ENCODE data around the gene PI4KA. TPM values are rescaled to one million over a fixed set of nuclear protein-coding genes. Genes with fewer than 3 reads are reported as not detected.

The PI4KA gene
- total RNA-seq, 6 donors from 2014 or later: 68.6 to 251 (median 89.5) TPM

- no peak for DNase-seq
- Histone ChIP-seq H3K27ac (no peak overlapping the region), H3K36me3 (peaks cover 10 to 95% (median 57%) of the 10 kb centered on the region in 4 donors), H3K27me3 (no peaks in the 10 kb centered on the region), H3K9me3 (no peaks in the 10 kb centered on the region), H3K4me3 (no peak overlapping the region), H3K4me1 (peaks cover 0 to 22% (median 14%) of the 10 kb centered on the region in 4 donors)
- ATAC-seq (ENCODE audit: low FRiP score in 2 of 2): no peak
- 78 to 81% methylated on average over 3 of the region's 3 CpGs for WGBS, 2 donors
- TF ChIP-seq POLR2A (IDR thresholded peaks at IDR 0.05) (no peak), EP300 (IDR thresholded peaks at IDR 0.05) (no peak), POLR2AphosphoS5 (IDR thresholded peaks at IDR 0.05) (no peak)
- TF ChIP-seq, protein P1, sequence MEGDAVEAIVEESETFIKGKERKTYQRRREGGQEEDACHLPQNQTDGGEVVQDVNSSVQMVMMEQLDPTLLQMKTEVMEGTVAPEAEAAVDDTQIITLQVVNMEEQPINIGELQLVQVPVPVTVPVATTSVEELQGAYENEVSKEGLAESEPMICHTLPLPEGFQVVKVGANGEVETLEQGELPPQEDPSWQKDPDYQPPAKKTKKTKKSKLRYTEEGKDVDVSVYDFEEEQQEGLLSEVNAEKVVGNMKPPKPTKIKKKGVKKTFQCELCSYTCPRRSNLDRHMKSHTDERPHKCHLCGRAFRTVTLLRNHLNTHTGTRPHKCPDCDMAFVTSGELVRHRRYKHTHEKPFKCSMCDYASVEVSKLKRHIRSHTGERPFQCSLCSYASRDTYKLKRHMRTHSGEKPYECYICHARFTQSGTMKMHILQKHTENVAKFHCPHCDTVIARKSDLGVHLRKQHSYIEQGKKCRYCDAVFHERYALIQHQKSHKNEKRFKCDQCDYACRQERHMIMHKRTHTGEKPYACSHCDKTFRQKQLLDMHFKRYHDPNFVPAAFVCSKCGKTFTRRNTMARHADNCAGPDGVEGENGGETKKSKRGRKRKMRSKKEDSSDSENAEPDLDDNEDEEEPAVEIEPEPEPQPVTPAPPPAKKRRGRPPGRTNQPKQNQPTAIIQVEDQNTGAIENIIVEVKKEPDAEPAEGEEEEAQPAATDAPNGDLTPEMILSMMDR (IDR thresholded peaks at IDR 0.05): no peak
These were observed 113.5 kb downstream of the PI4KA start for GRCh38 chr22:20745119-20745518.

DNA sequence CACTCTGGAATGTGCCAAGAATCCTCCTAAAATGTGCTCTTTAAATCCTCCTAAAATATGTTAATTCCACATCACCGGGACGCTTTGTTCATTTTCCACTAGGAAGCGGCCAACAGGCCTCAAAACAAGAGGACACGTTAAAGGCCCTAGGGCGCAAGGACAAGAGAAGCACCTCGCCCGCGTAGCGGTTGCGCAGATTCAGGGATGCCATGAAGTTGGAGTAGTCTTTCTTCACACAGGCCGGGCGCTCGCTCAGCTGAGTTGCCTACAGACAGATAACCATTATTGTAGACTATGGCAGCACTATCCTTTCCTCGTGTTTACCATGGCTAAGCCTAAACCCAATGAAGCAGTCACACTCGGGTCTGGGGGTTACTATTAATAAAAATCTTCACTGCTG is 114.2 kb downstream of the PI4KA start:
- Histone ChIP-seq H3K4me1 (peaks cover 0 to 16% (median 8%) of the 10 kb centered on the region in 4 donors), H3K27ac (no peak overlapping the region), H3K36me3 (peaks cover 10 to 89% (median 51%) of the 10 kb centered on the region in 4 donors), H3K9me3 (no peaks in the 10 kb centered on the region), H3K27me3 (no peaks in the 10 kb centered on the region), H3K4me3 (no peak overlapping the region)
- 94 to 96% methylated on average over 14 to 15 of the region's 15 CpGs for WGBS, 2 donors
- ATAC-seq (ENCODE audit: low FRiP score in 2 of 2) (no peak), DNase-seq (no peak)
- TF ChIP-seq EP300 (IDR thresholded peaks at IDR 0.05) (no peak), POLR2AphosphoS5 (IDR thresholded peaks at IDR 0.05) (no peak)

DNA sequence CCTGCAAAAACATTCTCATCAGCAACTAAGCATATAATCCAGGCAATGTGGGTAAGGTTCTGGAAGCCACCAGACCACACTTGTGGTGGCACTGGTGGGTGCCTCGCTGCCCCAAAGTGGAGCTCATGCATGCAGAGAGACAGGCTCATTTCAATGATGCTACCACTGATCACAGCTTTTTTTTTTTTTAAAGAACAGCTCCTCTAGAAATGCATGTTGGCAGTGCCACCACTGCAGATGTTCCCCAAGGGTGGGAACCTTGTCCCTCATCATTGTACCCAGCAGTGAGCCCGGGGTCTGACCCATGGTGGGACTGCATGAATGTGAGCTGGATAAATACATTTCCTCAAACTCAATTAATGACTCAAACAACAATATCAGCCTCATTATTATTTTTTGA is 115.8 kb downstream of the PI4KA start:
- no peaks in the 10 kb centered on the region for H3K9me3 ChIP-seq
- peaks cover 10 to 82% (median 47%) of the 10 kb centered on the region in 4 donors for H3K36me3 ChIP-seq
- ATAC-seq (ENCODE audit: low FRiP score in 2 of 2) (no peak), DNase-seq (no peak)
- no peak overlapping the region for H3K4me3 ChIP-seq
- WGBS, 2 donors: 43 to 50% methylated on average over 2 of the region's 2 CpGs
- no peak overlapping the region for H3K27ac ChIP-seq
- no peaks in the 10 kb centered on the region for H3K27me3 ChIP-seq
- TF ChIP-seq, protein P1 (IDR thresholded peaks at IDR 0.05): no peak
- no peak for TF ChIP-seq POLR2AphosphoS5 (IDR thresholded peaks at IDR 0.05)
- TF ChIP-seq POLR2A (IDR thresholded peaks at IDR 0.05): no peak
- no peak for TF ChIP-seq EP300 (IDR thresholded peaks at IDR 0.05)
- peaks cover 0 to 3% (median 0%) of the 10 kb centered on the region in 4 donors for H3K4me1 ChIP-seq

DNA sequence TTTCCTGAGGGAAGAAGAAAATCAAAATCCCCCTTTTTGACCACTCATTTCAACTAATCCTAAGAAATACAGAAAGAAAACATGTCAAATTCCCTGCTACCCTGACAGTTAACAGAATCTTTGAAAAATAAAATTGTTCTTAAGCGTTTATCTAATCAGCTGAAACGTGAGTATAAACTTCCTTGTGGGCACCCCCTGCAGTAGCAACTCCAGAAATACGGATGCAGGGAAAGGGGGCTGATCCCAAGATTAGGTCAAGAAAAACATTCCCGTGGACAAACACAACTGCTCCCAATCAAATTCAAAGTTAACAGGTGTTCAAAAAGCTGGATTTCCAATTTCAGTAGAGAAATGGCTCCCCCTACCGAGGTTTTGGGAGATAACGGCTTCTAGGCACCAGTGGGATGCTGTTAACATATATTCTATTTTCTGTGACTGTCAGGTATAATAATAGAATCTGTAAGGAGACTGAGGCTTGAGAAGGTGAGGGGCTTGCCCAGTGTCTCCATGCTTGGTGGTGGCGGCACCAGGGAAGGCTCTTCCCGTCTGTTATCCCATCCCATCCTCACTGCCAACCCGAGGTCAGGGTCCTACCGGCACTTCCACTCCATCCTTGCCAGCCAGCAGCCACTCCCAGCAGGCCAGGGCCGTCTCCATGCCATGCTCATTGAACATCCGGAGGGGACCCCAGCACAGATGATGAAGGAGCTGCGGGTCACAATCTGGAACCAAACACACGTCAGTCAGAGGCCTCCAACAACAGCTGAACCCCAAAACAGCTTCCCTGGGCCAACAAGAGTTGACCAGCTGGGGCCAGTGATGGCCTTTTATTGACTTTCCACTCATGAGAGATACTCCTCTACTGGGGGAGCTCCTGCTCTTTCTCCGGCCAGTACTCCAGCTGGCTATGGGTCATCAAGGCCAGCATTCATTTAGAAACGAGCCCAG is 116.7 kb downstream of the PI4KA start:
- DNase-seq (no peak), ATAC-seq (ENCODE audit: low FRiP score in 2 of 2) (no peak)
- WGBS, 2 donors: 70 to 74% methylated on average over 13 to 16 of the region's 16 CpGs
- TF ChIP-seq, protein P1 (IDR thresholded peaks at IDR 0.05): peak in 5 of 6 experiments; percentile 29 to 51 (median 47)
- TF ChIP-seq POLR2A (IDR thresholded peaks at IDR 0.05): no peak
- Histone ChIP-seq H3K9me3 (no peaks in the 10 kb centered on the region), H3K4me3 (no peak overlapping the region), H3K36me3 (peaks cover 4 to 73% (median 43%) of the 10 kb centered on the region in 4 donors), H3K4me1 (peaks cover 0 to 3% (median 0%) of the 10 kb centered on the region in 4 donors), H3K27ac (no peak overlapping the region), H3K27me3 (no peaks in the 10 kb centered on the region)

DNA sequence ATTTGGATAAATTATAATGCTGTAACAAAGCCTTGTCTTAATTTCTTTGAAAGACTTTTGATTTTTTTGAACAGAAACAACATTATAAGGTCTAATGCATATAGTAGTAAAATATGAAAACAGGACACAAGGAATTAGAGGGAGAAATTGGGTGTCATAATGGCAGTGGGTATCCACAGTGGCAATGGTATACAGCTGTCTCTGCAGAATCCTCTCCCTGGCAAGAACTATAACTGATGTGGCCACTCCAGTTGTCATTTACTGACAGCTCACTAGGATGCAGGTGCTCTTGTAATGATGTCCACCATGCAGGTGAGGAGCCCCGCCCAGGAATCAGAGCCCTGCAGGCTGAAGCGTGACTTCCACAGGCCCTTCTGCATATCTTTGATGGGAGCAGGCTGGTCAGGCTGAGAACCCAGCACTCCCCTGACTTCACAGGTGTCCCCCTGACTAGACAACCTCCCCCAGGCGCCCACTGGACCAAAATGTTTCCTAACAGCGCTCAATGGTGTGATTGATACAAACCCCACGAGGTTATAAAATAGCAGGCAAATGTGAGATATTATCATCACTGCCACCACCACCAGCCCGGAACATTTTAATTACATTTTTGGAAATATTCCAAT is 117.5 kb downstream of the PI4KA start:
- TF ChIP-seq, protein P1 (IDR thresholded peaks at IDR 0.05): no peak
- TF ChIP-seq POLR2A (IDR thresholded peaks at IDR 0.05) (no peak), POLR2AphosphoS5 (IDR thresholded peaks at IDR 0.05) (no peak), EP300 (IDR thresholded peaks at IDR 0.05) (no peak)
- no peak overlapping the region for H3K27ac ChIP-seq
- ATAC-seq (ENCODE audit: low FRiP score in 2 of 2) (no peak), DNase-seq (no peak)
- H3K36me3 ChIP-seq: peaks cover 3 to 69% (median 35%) of the 10 kb centered on the region in 4 donors
- H3K9me3 ChIP-seq: no peaks in the 10 kb centered on the region
- H3K27me3 ChIP-seq: no peaks in the 10 kb centered on the region
- no peak overlapping the region for H3K4me3 ChIP-seq
- 78 to 79% methylated on average over 5 to 6 of the region's 6 CpGs for WGBS, 2 donors
- H3K4me1 ChIP-seq: no peaks in the 10 kb centered on the region

All from upper lobe of left lung (tissue), 6 donors.